DMS 273 (cell line): ENCODE results near the gene CTNNAL1.

Source experiments
- DNase-seq: peaks from one replicate; lab custom pipeline; 2025; ENCODE audit not compliant: unreplicated experiment; lab: John Stamatoyannopoulos, UW

CTNNAL1 gene

DNA sequence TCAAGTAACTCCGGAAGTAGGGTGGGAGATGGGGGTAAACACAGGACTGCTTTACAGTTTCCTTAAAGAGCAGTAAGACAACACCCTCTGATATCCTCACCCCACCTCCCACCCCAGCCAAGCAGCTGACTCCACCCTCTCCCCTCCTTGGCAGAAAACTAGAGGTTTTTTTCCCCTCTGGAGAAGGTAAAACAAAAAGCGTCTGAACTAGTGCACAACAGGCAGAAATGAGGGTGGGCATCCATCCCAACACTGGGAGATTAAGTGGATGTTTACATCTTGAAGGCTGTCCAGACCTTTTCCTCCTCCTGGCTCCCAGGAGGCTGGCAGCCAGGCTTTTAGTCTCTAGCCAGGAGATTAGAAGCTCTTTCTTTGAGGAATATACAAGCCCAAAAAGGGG lies 13.9 kb upstream of the CTNNAL1 start:
- no peak for DNase-seq

DNA sequence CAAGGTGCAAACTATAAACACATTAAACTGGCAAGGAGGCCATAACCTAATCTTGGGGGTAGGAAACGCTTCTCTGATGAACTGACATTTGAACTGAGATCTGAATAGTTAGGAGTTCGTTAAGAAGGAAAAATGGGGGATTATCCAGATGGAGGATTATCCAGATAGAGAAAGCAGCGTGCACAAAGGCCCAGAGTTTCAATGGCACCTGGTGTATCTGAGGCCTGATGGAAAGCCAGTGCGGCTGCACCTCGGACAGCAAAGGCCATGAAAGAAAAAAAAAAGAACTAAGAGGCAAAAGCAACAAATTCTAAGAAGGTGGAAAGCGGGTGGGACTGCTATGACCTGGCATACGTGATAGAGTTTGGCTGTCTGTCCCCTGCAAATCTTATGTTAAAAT lies 13.0 kb upstream of the CTNNAL1 start:
- no peak for DNase-seq

DNA sequence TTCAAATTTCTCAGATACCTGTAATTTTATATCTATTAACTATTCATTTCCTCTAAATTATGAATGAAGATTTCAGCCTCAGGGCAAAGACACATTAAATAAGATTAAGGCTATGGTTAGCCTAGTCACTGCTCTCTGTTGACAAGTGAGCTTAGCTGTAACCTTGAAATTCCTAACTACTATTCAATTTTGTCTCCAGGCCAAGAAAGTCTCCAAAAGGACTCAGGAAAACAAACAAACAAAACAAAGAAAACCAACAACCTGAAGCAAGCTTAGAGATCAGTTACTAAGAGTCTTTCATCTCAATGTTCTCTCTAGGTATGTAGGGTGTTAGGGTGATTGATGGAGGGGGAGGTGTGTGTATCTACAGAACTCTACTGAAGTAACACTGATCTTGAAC lies 9.6 kb upstream of the CTNNAL1 start:
- DNase-seq = no peak

DNA sequence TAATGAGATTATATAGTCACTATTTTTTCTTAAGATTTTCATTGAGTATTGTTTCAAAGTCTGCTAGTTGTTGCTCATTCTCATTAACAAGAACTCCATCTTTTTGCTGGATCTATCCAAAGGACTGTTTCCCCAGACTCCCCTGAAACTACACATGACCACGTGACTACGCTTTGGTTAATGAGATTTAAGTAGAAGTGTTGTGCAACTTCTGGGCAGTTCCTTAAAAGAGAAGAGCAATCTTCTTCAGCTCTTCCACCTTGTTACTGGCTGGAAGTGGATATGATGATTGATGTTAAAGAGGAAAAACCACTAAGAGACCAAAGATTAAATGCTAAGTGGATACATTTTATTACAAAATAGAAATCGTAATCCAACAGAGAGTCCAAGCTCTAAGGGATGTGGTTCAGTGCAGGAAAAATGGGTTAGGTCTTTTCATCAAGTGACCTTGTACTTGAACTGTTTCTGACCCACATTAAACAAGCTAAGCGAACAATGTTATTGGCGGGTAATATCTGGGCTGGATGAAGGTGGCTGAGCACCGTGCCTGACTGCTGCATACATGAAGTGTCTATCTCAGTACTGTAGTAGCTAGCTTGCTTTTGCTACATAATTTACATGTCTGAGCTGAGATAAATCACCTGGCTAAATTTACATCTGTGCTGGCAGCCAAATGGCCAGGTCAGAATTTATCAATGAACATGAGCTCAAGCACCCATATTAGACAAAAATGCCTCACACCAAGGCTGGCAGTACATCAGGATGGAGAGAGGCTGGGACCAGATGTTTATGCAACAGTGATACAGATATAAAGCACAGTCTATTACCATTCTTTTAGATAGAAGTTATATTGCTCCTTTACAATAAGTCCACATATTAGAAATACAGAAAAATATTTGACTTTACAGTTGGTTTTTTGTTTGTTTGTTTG lies 7.5 kb upstream of the CTNNAL1 start:
- no peak for DNase-seq

DNA sequence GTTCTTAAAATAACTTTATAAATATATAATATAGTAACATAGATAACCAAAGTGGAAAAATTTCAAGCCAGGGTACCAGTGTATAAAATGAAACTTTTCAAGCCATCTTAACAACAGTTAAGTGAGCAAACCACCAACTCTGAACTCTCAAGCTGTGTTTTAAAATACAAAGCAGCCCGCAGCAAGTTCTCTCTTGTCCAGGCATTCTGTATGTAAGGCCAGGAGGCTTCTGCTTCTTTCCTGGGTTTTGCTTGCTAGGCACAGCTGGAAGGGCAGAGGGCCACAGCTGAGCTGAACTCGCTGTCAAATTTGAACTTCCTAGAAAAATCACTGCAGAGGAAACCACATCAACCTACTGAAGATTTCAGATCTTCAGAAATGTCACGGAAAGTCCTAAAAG lies 6.8 kb upstream of the CTNNAL1 start:
- DNase-seq = no peak

DNA sequence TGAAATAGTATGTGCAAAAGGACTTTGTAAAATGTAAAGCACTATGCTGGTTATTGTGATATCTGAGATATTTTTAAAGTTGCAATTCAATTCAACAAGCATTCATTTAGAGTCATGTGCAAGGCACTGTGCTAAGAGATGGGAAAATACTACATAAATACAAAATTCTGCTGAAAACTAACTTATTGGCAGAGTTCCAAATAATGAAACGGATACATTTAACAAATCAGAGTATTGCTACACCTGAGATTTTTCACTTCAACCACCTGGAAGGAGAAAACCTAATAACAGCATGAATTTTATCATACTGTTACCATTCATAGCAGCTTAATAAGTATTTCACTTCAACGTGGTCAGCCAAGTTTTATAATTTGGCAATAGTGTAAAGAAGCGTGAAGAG lies 6.1 kb upstream of the CTNNAL1 start:
- no peak for DNase-seq

DNA sequence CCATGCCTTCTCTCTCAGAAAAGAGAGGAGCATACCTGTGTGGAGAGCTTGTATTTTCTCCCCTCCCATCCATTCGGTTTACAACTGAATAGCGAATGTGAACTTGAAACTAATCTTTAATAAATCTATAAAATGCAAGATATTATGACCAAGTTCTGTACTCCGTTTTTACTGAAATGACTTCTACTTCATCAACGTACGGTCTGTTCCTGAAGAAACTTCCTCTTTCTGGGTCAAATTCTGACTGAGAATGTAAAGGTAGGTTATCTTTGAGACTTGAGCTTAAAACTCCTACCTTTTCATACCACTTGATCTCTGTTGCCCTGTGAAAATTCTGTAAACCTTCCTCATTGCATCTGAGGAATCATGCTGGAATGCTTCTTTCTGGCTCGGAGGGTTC lies 4.2 kb upstream of the CTNNAL1 start:
- no peak for DNase-seq

DNA sequence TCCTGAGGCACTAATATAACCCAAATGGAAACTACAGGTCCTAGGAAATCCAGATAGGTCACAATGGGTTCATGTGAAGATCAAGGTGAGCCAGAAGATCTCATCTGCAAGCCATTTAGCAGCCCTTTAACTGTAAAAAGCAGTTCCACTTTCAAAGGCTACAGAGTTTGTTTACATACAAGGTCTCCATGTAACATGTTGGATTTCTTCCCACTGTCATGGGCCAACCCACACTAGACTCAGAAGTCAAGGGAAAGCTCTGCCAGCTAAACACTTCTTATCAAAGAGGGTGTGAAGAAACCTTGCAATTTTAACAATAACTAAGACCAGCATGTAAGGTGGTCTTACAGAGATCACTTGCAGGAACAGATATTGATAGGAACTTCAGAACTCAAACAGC lies 3.8 kb upstream of the CTNNAL1 start:
- DNase-seq = no peak

- DNase-seq = no peak
Measured at GRCh38 chr9:109016132-109016531, 2.8 kb upstream of the CTNNAL1 start.

DNA sequence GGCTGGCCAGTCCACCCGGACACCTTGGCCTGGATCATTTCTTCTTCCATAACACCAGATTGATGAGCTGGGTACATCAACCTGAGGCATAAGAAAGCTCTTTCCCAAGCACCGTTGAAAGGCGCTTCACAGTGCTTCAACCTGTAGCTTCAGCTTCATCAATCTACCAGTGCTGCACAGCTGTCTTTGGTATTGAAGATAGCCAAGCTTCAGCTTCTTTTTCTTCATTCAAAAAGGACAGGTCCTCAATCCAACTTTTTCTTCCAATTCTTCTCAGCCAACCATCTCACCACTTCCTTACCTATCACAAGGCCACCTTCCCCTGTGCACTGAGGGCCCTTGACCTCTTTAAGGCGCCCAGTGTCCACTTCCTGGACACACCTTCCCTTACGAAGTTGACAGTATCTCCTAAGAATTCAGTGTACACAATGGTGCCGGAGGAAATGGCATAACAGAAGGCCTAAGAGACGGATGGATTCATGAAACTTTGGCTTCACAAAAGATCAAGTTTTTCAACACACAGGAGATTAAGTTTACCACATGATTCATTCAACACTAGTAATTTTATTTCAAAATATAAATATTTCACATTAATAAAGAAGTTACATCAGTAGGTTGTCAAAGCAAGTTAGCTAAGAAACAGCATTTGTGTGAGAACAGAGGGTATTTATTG lies 1.4 kb upstream of the CTNNAL1 start:
- DNase-seq = no peak

- DNase-seq = peak; percentile 31
Measured at GRCh38 chr9:109013679-109014607, 644 bp upstream of the CTNNAL1 start.

DNA sequence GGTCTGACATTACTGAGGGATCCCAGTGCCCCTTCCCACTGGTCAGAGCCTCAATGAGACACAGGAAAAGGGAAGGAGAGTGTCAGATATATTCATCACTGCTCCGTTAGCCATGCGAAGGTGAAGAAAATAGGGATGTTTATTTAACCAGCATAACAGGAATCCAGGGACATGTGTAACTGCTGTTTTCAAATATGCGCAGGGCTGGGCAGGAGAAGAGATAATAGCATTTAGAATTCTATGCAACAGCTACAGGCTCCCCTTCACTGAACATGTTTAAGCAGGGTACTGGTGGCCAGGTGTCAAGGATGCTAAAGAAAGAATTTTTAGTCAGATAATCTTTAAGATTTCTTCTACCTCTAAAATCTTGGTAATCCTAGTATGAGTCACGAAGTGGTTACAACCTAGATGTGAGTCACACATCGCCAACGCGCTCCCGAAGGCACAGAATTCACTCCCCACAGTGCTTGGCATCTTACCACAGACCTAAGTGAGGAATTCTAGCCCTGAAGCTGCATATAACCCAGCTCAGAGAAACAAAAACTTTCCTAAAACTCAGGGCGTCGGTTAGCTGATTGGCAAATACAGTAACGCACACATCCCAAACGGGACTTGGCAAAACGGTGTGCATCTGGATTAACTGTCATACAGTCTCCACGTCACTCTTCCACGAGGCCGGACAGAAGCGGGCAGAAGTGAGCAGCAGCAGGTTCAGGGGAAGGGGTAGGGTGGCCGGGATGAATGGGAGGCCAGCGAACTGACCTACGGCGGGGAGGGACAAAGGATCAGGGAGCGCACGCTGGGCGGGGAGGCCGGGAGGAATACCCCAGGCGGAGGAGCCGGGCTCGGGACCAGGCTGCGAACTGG lies 1.1 kb downstream of the CTNNAL1 start:
- DNase-seq = peak; percentile 82

- DNase-seq = no peak
Measured at GRCh38 chr9:109011231-109011671, 2.0 kb downstream of the CTNNAL1 start.

GRCh38 chr9:109010746-109011145 lies 2.6 kb downstream of the CTNNAL1 start:
- peak; percentile 21 for DNase-seq

DNA sequence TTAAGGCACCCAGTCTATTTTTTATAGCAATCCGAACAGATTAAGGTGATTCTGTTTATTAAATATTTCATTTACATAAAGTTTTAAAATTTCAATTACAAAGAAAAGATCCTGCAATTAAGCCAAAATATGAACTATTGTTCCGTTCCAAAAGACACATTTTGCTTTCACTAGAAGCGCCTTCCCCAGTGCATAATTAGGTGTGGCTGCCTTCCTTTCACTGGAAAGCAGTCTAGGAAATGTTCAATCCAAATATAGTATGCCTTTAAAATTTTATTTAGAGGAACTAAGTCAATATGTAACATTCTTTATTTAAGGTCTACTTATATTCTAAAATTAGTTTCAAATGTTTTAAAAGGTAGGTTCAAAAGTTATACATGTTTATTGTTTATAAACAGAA lies 7.6 kb downstream of the CTNNAL1 start:
- DNase-seq = no peak

DNA sequence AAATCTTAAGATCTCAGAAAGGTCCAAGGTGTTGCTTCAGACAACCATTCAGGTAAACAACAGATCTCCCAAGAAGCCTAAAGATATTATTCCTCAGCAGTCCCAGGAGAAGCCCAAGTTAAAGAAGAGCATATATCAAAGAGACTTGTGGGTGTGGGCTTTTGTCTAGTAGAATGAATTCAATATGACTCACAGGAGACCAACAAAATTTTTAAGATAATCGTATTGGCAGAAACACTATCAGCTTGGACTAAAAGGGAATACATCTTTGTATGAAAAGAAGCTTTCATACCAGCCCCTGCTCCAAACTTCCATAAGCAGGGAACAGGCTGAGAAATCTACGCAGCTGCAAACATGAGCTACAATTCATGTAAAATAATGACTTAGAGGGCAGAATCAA lies 10.2 kb downstream of the CTNNAL1 start:
- no peak for DNase-seq

GRCh38 chr9:109002141-109002540 lies 11.2 kb downstream of the CTNNAL1 start:
- DNase-seq = no peak

DNA sequence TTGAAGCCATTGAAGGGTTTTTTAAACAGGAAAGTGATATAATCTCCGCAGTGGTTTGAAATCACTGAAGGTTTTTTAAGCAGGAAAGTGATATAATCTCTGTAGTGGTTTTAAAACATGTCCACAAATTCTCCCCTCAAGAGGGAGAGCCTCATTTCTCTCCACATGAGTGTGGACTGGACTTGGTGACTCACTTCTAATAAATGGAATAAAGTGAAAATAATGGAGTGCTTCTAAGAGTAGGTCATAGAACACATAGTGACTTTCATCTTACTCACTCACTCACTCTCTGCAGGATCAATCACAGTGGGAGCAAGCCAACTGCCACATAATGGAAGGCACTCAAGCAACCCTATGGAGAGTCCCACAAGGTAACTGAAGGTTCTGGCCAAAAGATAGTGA lies 12.0 kb downstream of the CTNNAL1 start:
- DNase-seq = no peak

DNA sequence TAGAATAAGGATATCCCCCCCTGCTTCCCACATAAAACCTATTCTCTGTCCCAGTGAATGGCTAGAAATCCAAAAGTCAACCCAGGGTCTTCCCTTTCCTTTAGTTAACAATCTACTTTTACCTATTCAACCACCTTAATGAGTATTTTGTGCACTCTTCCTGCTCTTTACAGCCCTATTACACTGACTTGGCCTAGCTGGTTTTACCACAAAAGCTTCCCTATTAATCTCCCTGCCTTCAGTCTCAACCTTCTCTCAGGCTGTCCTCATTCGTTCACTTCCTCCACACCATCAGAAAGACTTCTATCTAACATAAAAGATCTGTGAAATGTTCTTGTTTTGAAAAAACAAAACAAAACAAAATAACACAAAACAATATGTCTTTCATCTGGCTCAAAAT lies 16.2 kb downstream of the CTNNAL1 start:
- DNase-seq = no peak

- no peak for DNase-seq
Measured at GRCh38 chr9:108996643-108997042, 16.7 kb downstream of the CTNNAL1 start.
